ENCODE measurements around the gene SPATA16.

Gene SPATA16

GRCh38 chr3:173066044-173067004 is 74.7 kb downstream of the SPATA16 start:
- TF ChIP-seq, protein P1, sequence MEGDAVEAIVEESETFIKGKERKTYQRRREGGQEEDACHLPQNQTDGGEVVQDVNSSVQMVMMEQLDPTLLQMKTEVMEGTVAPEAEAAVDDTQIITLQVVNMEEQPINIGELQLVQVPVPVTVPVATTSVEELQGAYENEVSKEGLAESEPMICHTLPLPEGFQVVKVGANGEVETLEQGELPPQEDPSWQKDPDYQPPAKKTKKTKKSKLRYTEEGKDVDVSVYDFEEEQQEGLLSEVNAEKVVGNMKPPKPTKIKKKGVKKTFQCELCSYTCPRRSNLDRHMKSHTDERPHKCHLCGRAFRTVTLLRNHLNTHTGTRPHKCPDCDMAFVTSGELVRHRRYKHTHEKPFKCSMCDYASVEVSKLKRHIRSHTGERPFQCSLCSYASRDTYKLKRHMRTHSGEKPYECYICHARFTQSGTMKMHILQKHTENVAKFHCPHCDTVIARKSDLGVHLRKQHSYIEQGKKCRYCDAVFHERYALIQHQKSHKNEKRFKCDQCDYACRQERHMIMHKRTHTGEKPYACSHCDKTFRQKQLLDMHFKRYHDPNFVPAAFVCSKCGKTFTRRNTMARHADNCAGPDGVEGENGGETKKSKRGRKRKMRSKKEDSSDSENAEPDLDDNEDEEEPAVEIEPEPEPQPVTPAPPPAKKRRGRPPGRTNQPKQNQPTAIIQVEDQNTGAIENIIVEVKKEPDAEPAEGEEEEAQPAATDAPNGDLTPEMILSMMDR (IDR thresholded peaks at IDR 0.05; ENCODE audit: control insufficient read depth, insufficient read depth, low read depth, low read length, missing control alignments) = no peak
- DNase-seq (ENCODE audit: low read depth) = no peak
- no peak overlapping the region for H3K4me3 ChIP-seq (ENCODE audit: control insufficient read depth, low read depth, low read length)

DNA sequence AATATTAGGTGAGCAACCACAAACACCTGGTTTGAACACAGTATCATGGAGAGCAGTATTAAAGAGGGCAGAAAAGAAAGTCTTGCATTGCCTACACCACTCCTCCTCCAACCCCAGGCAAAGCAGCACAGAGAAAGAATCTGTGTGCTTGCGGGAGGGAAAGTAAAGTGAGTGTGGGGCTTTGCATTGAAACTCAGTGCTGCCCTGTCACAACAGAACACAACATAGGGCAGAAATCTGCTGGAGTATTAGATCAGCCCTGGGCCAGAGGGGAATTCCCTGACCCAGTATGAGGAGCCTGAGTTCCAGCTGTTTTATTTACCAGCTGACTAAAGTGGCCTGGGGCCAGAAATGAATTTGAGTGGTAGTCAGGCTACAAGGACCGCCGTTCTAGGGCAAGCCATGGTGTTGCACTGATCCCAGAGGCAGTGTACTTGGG is 75.5 kb downstream of the SPATA16 start:
- no peak overlapping the region for H3K4me3 ChIP-seq (ENCODE audit: control insufficient read depth, low read depth, low read length)
- TF ChIP-seq, protein P1 (IDR thresholded peaks at IDR 0.05; ENCODE audit: control insufficient read depth, insufficient read depth, low read depth, low read length, missing control alignments) = no peak
- DNase-seq (ENCODE audit: low read depth) = no peak

DNA sequence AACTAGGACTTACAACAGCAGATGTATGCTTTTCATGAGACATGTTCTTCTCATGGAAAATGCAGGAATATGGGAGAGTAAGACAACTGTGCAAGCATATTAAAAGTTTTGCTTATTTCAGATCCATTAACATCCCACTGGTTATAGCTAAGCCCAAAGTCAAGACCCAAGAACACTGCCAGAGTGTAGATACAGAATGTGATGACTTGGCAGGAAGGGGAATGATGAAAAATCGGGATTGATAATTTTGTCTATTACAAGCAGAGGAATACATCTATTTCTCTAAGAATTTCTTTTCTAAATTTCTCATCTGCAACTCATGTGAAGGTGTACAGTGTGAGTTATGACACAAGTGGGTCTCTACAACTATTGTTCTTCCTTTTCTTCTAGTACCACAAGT is 76.4 kb downstream of the SPATA16 start:
- no peak overlapping the region for H3K4me3 ChIP-seq (ENCODE audit: control insufficient read depth, low read depth, low read length)
- TF ChIP-seq, protein P1 (IDR thresholded peaks at IDR 0.05; ENCODE audit: control insufficient read depth, insufficient read depth, low read depth, low read length, missing control alignments) = no peak
- DNase-seq (ENCODE audit: low read depth) = no peak

GRCh38 chr3:173058229-173058628 is 82.8 kb downstream of the SPATA16 start:
- TF ChIP-seq, protein P1 (IDR thresholded peaks at IDR 0.05; ENCODE audit: control insufficient read depth, insufficient read depth, low read depth, low read length, missing control alignments) = no peak
- DNase-seq (ENCODE audit: low read depth) = no peak
- H3K4me3 ChIP-seq (ENCODE audit: control insufficient read depth, low read depth, low read length) = no peak overlapping the region

GRCh38 chr3:173055228-173055933 is 85.7 kb downstream of the SPATA16 start:
- DNase-seq (ENCODE audit: low read depth) = no peak
- TF ChIP-seq, protein P1 (IDR thresholded peaks at IDR 0.05; ENCODE audit: control insufficient read depth, insufficient read depth, low read depth, low read length, missing control alignments) = no peak
- no peak overlapping the region for H3K4me3 ChIP-seq (ENCODE audit: control insufficient read depth, low read depth, low read length)

- DNase-seq (ENCODE audit: low read depth) = no peak
- TF ChIP-seq, protein P1 (IDR thresholded peaks at IDR 0.05; ENCODE audit: control insufficient read depth, insufficient read depth, low read depth, low read length, missing control alignments) = no peak
- H3K4me3 ChIP-seq (ENCODE audit: control insufficient read depth, low read depth, low read length) = no peak overlapping the region
Observed at GRCh38 chr3:173049360-173049759, 91.7 kb downstream of the SPATA16 start.

All from AG09309 (cell line).